Measurements from ENCODE around the gene TCF19.

TCF19 gene, protein sequence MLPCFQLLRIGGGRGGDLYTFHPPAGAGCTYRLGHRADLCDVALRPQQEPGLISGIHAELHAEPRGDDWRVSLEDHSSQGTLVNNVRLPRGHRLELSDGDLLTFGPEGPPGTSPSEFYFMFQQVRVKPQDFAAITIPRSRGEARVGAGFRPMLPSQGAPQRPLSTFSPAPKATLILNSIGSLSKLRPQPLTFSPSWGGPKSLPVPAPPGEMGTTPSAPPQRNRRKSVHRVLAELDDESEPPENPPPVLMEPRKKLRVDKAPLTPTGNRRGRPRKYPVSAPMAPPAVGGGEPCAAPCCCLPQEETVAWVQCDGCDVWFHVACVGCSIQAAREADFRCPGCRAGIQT

DNA sequence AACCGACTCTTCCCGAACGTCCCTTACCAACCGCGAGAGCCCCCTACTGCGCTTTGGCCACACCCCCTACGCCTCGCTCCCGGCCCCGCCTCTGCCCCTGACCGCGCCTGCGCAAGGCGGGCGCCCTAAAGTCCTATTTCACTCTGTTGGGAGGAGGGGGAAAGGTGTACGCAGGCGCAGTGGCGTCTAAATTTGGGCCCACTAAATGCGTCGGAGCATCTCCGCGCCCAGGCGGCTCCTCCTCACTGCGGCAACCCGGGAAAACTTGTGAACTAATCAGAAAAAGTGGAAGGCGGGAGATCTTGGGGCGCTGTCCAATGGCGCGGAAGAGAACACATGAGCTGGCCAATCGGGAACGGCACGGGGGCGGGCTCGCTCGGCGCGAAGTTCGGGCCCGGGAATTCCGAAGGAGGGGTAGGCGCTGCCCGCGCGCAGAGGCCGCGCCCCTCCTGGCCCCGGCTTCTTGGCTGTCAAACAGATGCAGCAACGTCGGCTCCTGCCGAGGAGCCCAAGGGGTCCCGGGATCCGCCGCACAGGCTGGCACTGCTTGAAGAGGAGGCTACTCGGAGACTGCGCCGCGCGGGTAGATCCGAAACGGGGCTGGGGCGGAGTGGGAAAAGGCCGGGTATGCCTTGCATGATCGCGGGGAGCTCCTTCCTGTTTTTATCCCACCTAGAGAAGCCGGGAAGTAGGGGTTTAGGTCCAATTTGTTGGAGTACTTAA lies at the start of gene TCF19:
TSS of gene TCF19 (plus strand) at position 450 of the 723 bp plus-strand sequence. CDS start 881 bp downstream, outside the sequence.
- DNase-seq (ENCODE audit: low read depth): peak; percentile 99

DNA sequence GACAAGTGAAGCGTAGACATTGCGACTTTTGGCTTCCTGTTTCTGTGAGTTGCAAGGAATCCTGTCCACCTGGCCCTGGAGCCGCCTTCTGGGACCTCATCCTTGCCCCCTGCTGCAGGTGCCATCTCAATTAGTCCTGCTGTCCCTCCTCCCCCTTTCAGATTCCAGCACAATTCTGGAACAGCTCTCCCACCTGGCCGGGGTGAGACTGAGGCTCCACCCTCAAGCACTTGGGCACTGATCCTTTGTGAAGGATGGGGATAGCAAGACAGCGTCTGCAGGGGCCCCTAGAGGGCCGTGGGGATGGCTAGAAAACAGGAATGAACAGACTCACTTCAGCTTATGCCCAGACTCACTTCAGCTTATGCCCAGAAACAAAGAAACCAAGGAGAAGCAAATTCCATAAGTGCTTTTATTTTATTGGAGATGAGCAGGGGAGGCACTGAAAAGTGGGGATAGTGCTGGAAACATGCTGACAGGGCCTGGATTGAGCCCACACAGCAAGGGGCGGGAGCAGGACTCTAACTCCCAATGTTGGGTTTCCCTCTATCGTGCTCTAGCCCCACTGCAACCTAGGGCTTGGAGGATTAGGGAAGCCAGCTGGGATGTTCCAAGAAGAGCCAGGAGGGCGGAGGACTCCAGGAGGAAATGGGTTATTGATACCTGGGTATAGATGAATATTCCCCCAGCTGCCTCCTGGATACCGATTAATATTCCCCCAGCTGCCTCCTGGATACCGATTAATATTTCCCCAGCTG lies 47.4 kb upstream of the TCF19 start:
- DNase-seq (ENCODE audit: low read depth): no peak

DNA sequence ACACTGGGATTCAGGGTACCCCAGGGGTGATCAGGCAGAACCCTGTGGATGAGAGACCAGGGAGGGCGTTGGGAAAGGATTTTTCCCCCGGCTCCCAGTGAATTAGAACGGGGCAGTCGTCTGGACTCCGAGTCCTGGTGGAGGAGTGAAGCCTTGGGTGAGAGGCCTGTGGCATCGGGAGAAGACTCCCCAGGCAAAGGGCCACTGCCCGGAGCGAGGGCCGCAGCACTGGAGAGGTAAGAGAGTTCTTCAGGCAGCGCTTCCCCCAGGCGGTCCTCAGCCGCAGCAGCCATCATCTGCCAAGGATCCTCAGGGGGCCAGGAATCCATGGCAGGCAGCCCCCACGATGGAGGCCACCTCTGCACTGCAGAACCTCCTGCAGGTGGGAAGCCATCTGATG lies 46.7 kb upstream of the TCF19 start:
- no peak for DNase-seq (ENCODE audit: low read depth)

DNA sequence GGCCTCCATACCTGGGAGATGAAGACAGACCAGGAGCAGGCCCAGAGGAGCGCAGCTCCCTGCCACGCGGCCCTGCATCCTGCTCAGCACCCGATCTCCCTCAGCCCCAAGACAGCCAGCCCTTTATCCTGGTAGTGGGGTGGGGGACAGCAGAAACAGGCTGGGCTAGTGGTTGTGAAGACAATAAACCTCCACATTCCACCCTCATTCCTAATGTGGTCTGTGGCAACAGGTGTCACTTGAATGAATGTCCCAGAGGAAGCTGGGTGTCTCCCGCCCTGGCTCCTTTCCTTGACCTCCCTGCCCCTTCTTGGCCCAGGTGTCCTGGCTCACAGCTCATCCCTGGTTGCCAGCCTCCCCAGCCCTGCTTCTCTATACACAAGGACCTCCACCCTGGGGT lies 45.9 kb upstream of the TCF19 start, which contains the start of gene C6orf15:
TSS of gene C6orf15 (minus strand) at position 98 of the 400 bp plus-strand sequence. CDS start at position 78, 20 bp downstream.
- no peak for DNase-seq (ENCODE audit: low read depth)

DNA sequence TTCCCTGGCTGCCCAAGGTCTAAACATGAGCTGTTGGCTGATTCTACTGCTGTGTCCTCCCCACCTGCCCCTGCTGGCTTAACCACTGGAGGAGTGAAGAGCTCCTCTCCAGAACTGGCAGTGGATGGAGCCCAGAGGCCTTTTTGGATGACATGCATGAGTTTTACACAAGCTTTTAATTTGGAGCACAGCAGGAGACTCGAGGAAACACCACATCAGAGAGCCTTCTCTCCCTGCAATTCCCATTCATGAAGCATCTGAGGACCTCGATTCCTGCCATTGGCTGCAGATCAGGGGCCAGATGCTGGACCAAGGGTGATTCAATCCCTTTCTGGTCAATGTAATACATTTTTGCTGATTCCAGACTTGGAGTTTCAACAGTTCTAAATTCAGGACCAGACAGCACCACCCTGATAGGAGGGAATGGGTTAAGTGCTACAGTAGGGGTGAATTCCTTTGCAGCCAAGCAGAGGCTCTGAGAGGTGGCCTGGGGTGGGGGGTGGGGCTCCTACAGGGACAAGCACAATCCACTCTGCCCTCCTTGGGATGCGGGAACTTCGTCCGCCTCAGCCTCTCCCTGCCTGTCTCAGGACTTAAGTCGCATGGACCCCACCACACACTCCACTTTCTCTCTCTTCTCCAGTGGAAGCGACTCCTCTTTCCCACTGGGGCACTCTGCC lies 44.4 kb upstream of the TCF19 start:
- DNase-seq (ENCODE audit: low read depth): no peak

DNA sequence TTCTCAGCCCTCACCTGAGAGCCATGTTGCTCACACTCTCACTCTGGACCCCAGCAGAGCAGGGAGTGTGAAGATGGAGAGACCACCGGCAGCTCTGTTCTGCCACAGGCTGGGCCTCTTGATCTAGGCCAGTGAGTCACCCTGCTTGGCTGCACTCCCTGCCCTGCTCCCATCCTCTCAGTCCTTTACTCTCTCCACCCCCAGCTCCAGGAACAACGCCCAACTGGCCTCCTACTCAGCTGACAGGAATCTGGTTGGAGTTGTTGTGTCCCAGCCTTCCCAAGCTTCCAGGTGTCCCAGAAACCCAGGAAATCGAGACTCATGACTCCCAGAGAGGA lies 43.9 kb upstream of the TCF19 start, which contains the start of gene PSORS1C1:
TSS of gene PSORS1C1 (plus strand) at position 260 of the 338 bp plus-strand sequence. CDS start 14,833 bp downstream, outside the sequence.
- DNase-seq (ENCODE audit: low read depth): no peak

DNA sequence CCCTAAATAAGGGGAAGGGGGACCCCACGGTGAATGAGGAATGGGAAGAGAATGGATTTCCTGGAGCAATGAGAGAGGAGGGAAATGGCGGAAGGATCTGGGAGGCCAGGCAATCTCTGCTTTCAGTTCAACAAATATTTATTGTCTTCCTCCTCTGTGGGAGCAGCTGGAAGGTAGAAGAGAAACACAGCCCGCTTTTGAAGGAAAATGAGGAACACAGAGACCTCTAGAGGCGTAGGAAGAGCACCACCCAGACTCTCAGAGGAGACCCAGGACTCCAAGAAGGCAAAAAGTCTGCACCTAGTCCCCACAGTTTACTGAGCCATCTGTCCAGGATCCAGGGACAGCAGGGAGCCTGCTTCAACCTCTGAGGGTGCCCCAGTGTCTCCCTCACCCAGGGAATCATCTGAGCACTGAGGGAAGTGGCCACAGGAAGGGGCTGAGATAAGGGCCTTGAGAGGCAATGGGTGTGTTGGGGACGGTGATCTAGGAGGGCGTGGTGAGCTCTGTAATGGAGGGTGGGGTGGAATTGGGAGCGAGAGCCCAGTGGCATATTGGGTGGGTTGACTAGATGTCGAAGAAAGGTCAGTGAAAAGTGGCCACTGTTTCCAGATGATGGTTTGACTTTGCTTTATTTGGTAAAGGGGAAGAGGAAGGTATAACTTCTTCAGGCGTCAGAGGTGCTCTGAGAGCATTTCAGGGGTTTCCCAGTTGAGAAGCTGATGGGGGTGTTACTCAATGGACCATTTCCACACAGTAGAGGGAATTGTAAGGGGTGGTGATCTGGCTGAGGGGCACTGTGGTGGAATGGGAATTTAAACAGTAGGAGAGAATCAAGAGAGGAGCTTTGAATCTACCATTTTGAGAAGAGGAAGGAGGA lies 43.2 kb upstream of the TCF19 start:
- no peak for DNase-seq (ENCODE audit: low read depth)

DNA sequence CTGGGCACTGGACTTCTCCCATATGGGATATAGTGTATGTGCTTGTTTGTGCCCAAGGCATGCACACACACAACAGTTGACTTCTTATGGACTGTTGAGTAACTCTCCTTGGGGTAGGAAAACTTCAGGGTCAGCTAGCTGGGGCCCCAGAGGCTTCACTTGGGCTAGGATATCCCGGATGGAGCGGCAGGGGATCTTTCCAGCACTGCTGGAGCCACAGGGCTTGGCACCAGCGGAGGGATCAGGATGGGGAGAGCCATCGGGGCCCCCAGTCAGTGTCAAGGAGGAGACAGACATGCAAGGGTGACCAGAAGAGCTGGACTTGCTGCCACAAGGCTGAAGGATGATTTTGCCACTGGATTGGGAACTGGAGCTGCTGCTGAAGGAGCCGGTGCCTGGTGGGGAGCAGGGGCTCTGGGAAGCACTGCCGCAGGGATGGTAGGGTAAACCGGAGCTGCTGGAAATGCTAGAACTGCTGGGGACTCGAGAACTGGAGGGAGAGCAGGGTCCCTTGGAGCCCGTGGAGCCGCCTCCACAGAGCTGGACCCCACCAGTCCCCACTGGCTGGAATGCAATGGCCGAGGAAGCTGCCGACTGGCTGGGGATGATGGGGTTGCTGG lies 42.3 kb upstream of the TCF19 start:
- DNase-seq (ENCODE audit: low read depth): no peak

DNA sequence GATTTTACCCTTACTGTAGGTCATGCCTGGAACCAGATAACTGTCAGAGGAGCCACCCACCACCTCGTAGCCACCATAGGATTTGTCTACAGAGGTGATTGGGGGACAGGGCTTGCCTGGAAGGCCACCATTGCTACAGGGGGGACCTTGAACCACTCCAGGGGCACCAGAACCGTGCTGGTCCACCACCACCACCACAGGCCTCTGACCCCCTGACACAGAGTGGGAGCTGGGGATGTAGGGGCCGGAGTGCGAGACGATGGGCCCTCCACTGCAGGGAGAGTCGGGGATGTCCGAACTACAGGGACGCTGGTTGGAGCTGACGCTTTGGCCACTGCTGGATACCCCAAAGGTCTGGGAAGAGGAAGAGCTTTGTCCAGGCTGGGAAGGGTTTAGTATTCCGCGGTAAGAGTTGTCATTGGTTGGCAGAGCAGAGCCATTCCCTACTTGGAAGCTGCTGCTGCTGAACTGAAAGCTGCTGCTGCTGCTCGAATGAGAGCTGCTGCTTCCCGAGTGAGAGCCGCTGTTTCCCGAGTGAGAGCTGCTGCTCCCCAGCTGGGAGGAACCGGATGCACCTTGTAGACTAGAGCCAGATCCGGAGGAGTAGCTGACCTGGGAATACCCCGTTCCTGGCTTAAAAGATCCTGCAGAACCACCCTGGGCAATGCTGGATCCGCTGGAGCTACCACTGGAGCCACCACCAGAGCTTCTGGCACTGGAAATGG lies 41.6 kb upstream of the TCF19 start:
- DNase-seq (ENCODE audit: low read depth): no peak

DNA sequence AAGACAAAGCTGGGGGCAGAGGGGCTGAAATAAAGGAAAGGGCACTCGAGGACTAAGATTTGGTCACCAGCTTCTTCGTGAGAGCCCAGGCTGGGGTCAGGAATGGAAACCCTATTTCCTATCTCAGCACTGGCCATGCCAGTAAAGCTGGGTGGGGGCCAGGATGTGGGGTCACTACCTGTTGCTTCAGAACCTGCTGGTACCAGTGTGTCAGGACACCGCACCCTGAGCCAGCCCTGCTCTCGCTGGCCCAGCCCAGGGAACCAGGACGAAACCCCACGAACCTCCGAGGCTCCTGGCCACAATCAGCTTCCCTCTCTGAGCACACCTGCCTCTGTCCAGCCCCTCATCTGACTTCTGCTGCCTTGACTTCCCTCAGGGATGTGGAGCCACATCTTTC lies 40.2 kb upstream of the TCF19 start:
- DNase-seq (ENCODE audit: low read depth): no peak

DNA sequence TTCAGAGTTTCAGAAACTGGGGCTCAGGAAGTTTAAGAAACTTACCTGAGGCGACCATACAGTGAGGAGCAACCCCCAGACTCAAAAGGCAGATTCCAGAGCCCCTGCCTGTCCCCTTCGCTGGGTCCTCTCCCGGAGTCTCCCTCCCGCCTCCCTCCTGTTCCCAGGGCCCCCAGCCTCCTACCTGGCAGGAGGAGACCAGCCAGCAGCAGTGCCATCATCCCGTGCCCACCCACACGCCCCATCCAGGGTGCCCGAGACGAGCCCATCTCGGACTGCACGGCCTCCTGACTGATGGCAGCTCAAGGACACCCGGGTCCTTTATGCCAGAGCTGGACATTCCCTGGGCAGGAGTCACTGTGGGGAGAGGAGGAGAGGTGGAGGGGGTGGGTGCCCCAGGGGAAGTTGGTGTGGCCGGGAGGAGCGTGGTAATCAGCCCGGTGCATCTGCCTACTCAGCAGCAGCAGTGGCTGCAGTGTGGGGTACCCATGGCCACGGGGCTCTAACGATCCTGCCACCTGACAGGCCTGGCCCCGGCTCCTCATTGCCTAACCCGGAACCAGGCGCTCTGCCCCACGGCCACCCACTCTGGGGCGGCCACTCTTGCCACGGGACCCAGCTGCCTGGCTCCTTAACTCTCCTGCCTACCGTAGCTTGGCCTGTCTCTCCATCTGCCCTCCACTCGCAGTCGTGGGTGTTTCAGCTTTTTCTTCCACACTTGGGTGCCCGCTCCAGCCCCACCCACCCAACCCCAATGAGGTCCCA lies 38.1 kb upstream of the TCF19 start, which contains the start of gene CDSN:
TSS of gene CDSN (minus strand) at position 296 of the 765 bp plus-strand sequence. CDS start at position 269, 27 bp downstream.
- DNase-seq (ENCODE audit: low read depth): no peak

DNA sequence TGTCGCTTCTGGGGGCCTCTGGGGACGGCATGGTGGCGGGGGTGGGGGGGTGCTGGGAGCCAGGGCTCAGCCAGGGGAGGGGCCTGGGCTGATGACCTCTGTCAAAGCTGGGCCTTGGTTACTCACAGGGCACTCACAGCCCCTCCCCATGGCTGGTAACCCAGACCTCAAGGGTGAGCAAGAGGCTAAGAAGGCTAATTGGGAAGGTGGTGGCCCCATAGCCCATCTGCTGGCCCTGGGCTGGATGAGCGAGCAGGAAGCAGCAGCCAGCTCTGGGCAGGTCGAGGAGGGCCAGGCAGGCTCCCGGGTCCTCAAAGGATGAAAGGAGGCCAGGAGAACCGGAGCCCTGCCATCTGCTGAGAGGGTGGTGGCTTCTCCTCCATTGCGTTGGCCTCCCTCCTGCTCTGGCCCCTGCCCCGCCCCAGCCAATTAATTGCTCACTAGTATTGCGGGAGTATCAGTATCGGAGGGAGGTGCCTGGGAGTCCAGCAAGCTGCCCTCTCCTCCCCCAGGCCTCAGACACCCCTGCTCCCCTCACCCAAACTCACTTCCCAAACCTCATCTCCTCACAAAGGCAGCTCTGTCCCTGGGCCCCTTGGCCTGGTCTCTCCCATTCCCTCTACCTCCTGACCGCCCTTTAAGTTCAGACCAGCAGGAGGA lies 37.1 kb upstream of the TCF19 start:
- DNase-seq (ENCODE audit: low read depth): no peak

DNA sequence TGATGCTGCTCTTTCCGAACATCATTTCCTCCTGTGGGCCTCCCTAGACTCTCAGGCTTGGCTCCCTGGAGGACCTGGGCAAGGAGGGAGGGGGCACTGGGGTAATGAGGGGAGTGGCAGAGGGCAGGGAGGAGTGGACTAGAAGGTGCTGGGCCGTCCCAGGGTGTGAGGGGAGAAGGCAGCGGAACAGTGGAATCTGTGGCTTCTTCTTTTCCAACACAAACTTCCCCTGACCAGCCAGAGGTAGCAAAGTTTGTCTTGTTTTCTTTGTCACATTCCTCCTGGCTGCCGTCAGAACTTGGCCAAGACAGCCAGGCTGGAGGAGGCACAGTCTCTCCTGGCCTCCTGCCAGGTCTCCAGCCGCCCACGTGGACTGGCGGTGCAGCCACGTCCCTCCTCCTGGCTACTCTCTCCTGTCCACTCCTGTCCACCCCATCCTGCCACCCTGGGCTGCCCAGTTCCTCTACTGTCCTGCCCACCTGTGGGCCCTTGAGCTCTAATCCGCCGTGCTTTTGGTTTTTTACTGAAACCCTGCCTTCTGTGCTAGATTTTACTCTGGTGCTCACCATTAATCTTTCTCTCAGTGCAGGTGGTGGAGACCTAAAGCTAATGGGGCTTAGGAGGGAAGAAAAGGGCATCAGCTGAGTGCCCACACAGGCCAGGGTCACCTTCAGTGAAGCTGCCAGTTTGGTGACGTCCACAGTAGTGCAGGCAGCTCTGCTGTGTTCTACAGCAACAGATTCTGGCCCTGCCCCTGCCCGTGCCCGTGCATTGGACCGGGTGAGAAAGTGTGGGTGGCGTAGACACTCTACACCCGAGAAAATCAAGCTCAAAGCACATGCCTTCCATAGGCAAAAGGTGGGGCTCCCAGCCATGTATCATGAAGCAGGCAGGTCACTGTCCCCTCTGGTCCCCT lies 35.3 kb upstream of the TCF19 start:
- DNase-seq (ENCODE audit: low read depth): no peak

DNA sequence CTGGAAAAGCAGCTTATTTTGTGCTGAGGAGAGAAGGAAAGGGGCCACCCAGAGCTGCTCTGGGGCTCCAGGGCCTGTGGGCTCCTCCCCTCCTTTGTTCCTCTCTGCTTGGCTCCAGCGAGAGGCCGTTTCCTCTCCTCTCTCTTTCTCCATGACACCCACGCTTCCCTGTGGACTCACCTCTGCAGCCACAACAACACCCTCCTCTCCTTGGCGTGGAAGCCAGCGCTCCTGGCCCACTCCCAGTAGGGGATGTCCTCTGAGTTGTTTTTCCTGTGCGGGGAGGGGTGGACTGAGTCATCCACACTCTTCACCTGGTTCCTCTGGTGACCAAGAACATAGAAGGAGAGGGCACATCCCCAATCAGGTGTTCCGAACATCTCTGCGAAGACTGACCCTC lies 33.2 kb upstream of the TCF19 start:
- DNase-seq (ENCODE audit: low read depth): no peak

DNA sequence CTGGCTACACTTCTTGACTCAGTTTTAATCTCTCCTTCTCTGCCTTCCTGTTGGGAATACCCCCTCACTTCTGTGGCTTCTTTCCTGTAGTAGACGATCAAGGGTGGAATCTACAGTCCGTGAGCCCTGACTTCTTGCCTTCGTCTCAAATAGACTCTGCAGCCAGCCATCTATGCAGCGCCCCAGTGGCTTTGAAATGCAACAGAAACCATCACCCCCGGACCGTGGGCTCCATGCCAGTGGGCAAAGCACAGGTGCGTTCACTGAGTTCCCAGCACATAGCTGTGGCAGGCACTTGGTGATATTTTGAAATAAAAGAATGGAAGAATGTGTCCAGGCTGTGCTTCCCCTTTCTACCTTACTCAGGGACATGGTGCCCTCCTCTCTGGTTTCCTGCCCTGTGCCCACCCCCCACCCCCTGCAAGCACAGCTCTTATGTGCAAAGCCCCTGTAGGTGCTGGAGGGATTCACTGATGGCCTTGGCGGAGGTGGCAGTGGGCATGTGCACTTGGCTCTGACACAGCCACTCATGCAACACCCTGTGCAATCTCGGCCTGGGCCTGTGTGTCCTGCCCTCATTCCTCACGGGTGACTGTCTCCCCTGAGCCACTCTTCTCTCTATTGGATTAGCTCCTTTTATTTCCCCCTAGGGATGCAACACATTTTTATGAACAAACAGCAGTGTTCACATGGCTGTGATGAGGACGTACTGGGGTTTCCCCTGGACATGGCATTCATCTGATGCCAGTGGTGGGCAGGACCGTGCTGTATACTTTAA lies 32.6 kb upstream of the TCF19 start:
- no peak for DNase-seq (ENCODE audit: low read depth)

DNA sequence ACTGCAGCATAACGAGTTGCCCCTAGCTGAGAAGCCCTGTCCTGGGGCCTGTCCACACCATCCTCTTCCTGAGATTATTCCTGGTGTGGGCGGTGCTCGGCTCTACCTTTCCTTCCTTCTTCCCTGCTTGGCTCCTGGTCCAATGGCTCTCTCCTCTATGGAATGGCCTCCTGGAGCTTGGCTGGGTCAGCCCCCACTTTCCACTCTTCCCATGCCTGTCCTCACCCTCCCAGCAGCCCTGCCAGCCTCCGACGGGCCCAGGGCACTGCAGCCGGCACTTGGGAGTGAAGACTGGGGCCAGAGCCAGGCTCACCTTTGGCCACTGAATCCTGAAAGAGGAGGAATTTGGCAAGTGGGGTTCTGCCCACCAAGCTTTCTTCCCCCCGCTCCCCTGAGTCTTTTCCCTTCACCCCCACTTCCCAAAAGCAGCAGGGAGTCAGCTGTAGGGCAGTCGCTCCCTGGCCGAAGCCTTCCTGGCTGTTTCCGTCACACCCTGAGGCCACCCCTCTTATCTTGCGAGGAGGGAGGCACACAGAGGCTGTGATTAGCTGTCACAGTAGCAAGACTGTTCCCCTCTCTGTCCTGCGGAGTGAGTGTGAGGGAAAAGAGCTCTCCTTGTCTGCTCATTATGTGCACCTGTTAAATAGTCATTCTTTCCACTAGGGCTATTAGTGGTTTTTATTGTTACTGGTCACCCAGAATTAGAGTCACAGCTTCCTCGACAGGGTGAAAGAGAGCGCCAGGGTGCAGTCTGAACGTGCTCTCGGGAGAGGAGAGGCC lies 31.8 kb upstream of the TCF19 start:
- DNase-seq (ENCODE audit: low read depth): no peak

All from stimulated activated CD8-positive, alpha-beta memory T cell treated with anti-CD3 and anti-CD28 coated beads, Interleukin-12 subunit alpha, Interleukin-12 subunit beta, amount 100 ng/mL, for 1 hour (primary cell).